Jurkat, Clone E6-1 (cell line): ENCODE data around the gene CRYGB.
"Not testable (repeated sequence)": the region's sequence is repeated elsewhere in the genome, so short reads cannot be mapped to it uniquely, and the experiment has no call there.

ENCODE experiments used
- DNase-seq: peaks from one replicate; pipeline ENCODE4 v3.0.0-alpha.2; 2011; ENCODE audit warnings: low read depth, low spot score
- H3K4me3 ChIP-seq: 2 replicates; pipeline ENCODE4 v1.5.1; 2011; ENCODE audit warnings: mild to moderate bottlenecking, low read length, control low read depth, moderate library complexity

CRYGB gene

GRCh38 chr2:208156439-208156838 is 10.5 kb upstream of the CRYGB start:
- H3K4me3 ChIP-seq: no peak overlapping the region
- DNase-seq: no peak

GRCh38 chr2:208153156-208153555 is 7.2 kb upstream of the CRYGB start:
- DNase-seq: no peak
- H3K4me3 ChIP-seq: no peak overlapping the region

- H3K4me3 ChIP-seq: no peak overlapping the region
- no peak for DNase-seq
Observed at GRCh38 chr2:208150956-208151355, 5.0 kb upstream of the CRYGB start.

GRCh38 chr2:208150094-208150493 is 4.1 kb upstream of the CRYGB start:
- no peak overlapping the region for H3K4me3 ChIP-seq
- no peak for DNase-seq

GRCh38 chr2:208148803-208149202 is 2.8 kb upstream of the CRYGB start:
- H3K4me3 ChIP-seq: no peak overlapping the region
- no peak for DNase-seq

GRCh38 chr2:208147759-208148158 is 1.8 kb upstream of the CRYGB start:
- DNase-seq: no peak

GRCh38 chr2:208147008-208147407 is 1.1 kb upstream of the CRYGB start:
- no peak overlapping the region for H3K4me3 ChIP-seq
- DNase-seq: no peak

More at GRCh38 chr2:208147759-208148158, 1.8 kb upstream of the CRYGB start:
- no peak overlapping the region for H3K4me3 ChIP-seq

- no peak overlapping the region for H3K4me3 ChIP-seq
- DNase-seq: no peak
Observed at GRCh38 chr2:208142925-208143799, 2.8 kb downstream of the CRYGB start.

GRCh38 chr2:208142240-208142924 is 3.6 kb downstream of the CRYGB start:
- no peak for DNase-seq
- H3K4me3 ChIP-seq: no peak overlapping the region

GRCh38 chr2:208139447-208139846 is 6.5 kb downstream of the CRYGB start:
- no peak overlapping the region for H3K4me3 ChIP-seq
- DNase-seq: no peak

GRCh38 chr2:208138334-208138733 is 7.6 kb downstream of the CRYGB start:
- not testable (repeated sequence) for H3K4me3 ChIP-seq, DNase-seq

GRCh38 chr2:208136716-208137094 is 9.3 kb downstream of the CRYGB start:
- no peak overlapping the region for H3K4me3 ChIP-seq
- no peak for DNase-seq

GRCh38 chr2:208135794-208136715 is 9.9 kb downstream of the CRYGB start:
- H3K4me3 ChIP-seq: no peak overlapping the region
- no peak for DNase-seq

GRCh38 chr2:208134928-208135586 is 10.9 kb downstream of the CRYGB start:
- H3K4me3 ChIP-seq: no peak overlapping the region
- DNase-seq: peak; percentile 74

- DNase-seq: no peak
- H3K4me3 ChIP-seq: no peak overlapping the region
Observed at GRCh38 chr2:208130712-208131110, 15.2 kb downstream of the CRYGB start.

GRCh38 chr2:208129744-208130711 is 15.9 kb downstream of the CRYGB start, which contains the start of gene CRYGC:
TSS of gene CRYGC (minus strand) at chr2:208129828. CDS start at chr2:208129792, 36 bp downstream.
- H3K4me3 ChIP-seq: no peak within 1 kb of the TSS
- DNase-seq: no peak

GRCh38 chr2:208128136-208128535 is 17.8 kb downstream of the CRYGB start:
- DNase-seq: no peak
- H3K4me3 ChIP-seq: no peak overlapping the region

GRCh38 chr2:208127090-208127489 is 18.9 kb downstream of the CRYGB start:
- no peak overlapping the region for H3K4me3 ChIP-seq
- DNase-seq: no peak
